GM12878 (cell line): ENCODE data around the gene RNASE2. TPM values are rescaled to one million over a fixed set of nuclear protein-coding genes. Genes with fewer than 3 reads are reported as not detected.

Source experiments
- ATAC-seq: fragments of 200-7000 bp; cut with Tn5 transposase; 3 replicates; pipeline ENCODE4 v1.9.1; 2020; ENCODE audit warnings: mild to moderate bottlenecking, moderate library complexity
- BruUV-seq: library from RNA; stranded (reverse); fragments of 400-500 nt; replicated peaks from 2 replicates; lab custom pipeline; 2021; lab: Mats Ljungman, UMichigan
- CTCF ChIA-PET: fragments of 300-600 bp; sonication (Branson Sonifier 250); formaldehyde crosslinking; extraction: SDS; loops from one replicate; lab custom pipeline; 2021; ENCODE audit warnings: inconsistent platforms; lab: Yijun Ruan, JAX
- POLR2A ChIA-PET: fragments of 350-600 bp; formaldehyde crosslinking; extraction: SDS; loops from one replicate; lab custom pipeline; 2021; ENCODE audit warnings: inconsistent platforms; lab: Charles Lee
- RAD21 ChIA-PET: fragments of 300-600 bp; sonication (Branson Sonifier 250); formaldehyde crosslinking; loops from one replicate; lab custom pipeline; 2023; ENCODE audit warnings: antibody characterized with exemption; ENCODE audit not compliant: unreplicated experiment; lab: Charles Lee
- SMC1A ChIA-PET: fragments of 300-600 bp; sonication (Branson Sonifier 250); formaldehyde crosslinking; loops from one replicate; lab custom pipeline; 2023; ENCODE audit not compliant: unreplicated experiment, uncharacterized antibody; lab: Charles Lee
- DNase-seq: peaks from one replicate; pipeline ENCODE4 v3.0.0-alpha.2; 2011; ENCODE audit warnings: low read depth, low spot score
- FAIRE-seq: peaks from 3 replicates; lab custom pipeline; 2011; peaks lifted over from hg19 to GRCh38; lab: Jason Lieb, UNC
- H2AFZ ChIP-seq: 2 replicates; pipeline ENCODE4 v1.6.0; 2011; ENCODE audit warnings: low read depth, low read length, control low read depth; ENCODE audit not compliant: control insufficient read depth
- H3K27ac ChIP-seq: 2 replicates; pipeline ENCODE4 v1.5.1; 2011; ENCODE audit warnings: control low read depth; ENCODE audit not compliant: control insufficient read depth, insufficient read depth
- H3K27me3 ChIP-seq, 2 experiments: replicated peaks in 1 of 2; 2 replicates each; pipeline versions ENCODE4 v1.6.0 to v1.6.1; 2011; ENCODE audit warnings: low read length in 1 of 2; ENCODE audit not compliant: control insufficient read depth in 2 of 2, insufficient read depth in 2 of 2
- H3K36me3 ChIP-seq, 2 experiments: 2 replicates each; pipeline ENCODE4 v1.5.1; 2011; ENCODE audit warnings: low read length in 1 of 2; ENCODE audit not compliant: control insufficient read depth in 2 of 2, insufficient read depth in 2 of 2
- H3K4me1 ChIP-seq: 2 replicates; pipeline ENCODE4 v1.6.1; 2011; ENCODE audit warnings: mild to moderate bottlenecking, low read length, moderate library complexity, mixed read lengths; ENCODE audit not compliant: control insufficient read depth, insufficient read depth
- H3K4me2 ChIP-seq: 2 replicates; pipeline ENCODE4 v1.6.0; 2011; ENCODE audit warnings: control low read depth; ENCODE audit not compliant: control insufficient read depth, insufficient read depth
- H3K4me3 ChIP-seq: fragments of 200-600 bp; sonication (generic); 2 replicates; pipeline ENCODE4 v1.5.1; 2016
- H3K79me2 ChIP-seq: 2 replicates; pipeline ENCODE4 v1.6.0; 2011; ENCODE audit warnings: low read length; ENCODE audit not compliant: control insufficient read depth, insufficient read depth
- H3K9ac ChIP-seq: 2 replicates; pipeline ENCODE4 v1.8.0; 2011; ENCODE audit warnings: low read length, control low read depth, mixed read lengths; ENCODE audit not compliant: control insufficient read depth, insufficient read depth
- H3K9me3 ChIP-seq: replicated peaks from 3 replicates; pipeline ENCODE4 v1.5.1; 2011; ENCODE audit warnings: mild to moderate bottlenecking, low read length; ENCODE audit not compliant: control insufficient read depth, insufficient read depth
- H4K20me1 ChIP-seq: 2 replicates; pipeline ENCODE4 v1.6.0; 2011; ENCODE audit not compliant: control insufficient read depth, insufficient read depth
- CEBPB ChIP-seq, 2 experiments: fragments of 150-350 bp in 1 of 2; IDR thresholded peaks; 2 replicates each; pipeline ENCODE4 v1.6.1; 2012 to 2014; ENCODE audit warnings: low read depth in 2 of 2, low read length in 2 of 2, borderline replicate concordance in 1 of 2, inconsistent platforms in 1 of 2
- MEF2A ChIP-seq: IDR thresholded peaks from 2 replicates; pipeline ENCODE4 v1.6.1; 2011; ENCODE audit warnings: low read depth, mild to moderate bottlenecking, low read length, moderate library complexity; ENCODE audit not compliant: insufficient read depth
- RBBP5 ChIP-seq: fragments of 200-600 bp; sonication (generic); conservative IDR thresholded peaks from 2 replicates; pipeline ENCODE4 v1.6.1; 2016
- RCOR1 ChIP-seq: conservative IDR thresholded peaks from 2 replicates; pipeline ENCODE4 v1.6.1; 2012; ENCODE audit warnings: low read depth, low read length, improper control_type of control experiment
- RUNX3 ChIP-seq: IDR thresholded peaks from 2 replicates; pipeline ENCODE4 v1.6.1; 2012; ENCODE audit warnings: low read length, inconsistent platforms
- ZBTB4 ChIP-seq: fragments of 450-650 bp; formaldehyde crosslinking; IDR thresholded peaks from 2 replicates; pipeline ENCODE4 v1.4.0; 2022; ENCODE audit warnings: mild to moderate bottlenecking, moderate library complexity
- WGBS: methylation state at CpG from one replicate; pipeline ENCODE4 v1.1.6; 2016; ENCODE audit warnings: low lambda C conversion rate; ENCODE audit not compliant: insufficient replicate concordance, insufficient coverage; ENCODE audit errors: missing lambda C conversion rate; 5-methylcytosine and 5-hydroxymethylcytosine counted together
- in situ Hi-C: fragments of 300-500 bp; cut with MboI; formaldehyde crosslinking; loops from 9 replicates; pipeline ENCODE4 v1.14.3; 2018; ENCODE audit warnings: mixed read lengths
- intact Hi-C: fragments of 100-400 bp; cut with micrococcal nuclease; formaldehyde crosslinking; loops from one replicate; pipeline ENCODE4 v1.14.2; 2022; ENCODE audit not compliant: unreplicated experiment
- polyA plus RNA-seq, 11 experiments: library from polyadenylated mRNA; depleted of rRNA in 4 of 11; unstranded in 6 of 11; stranded (reverse) in 5 of 11; fragments of >200 nt; fragmentation: Nextera tagmentation in 4 of 11; fragmentation: Illumina TruSeq in 1 of 11; extraction: Ambion mirVana in 4 of 11; extraction: Trizol in 1 of 11; gene quantifications; 1 replicate in 1 of 11; 2 replicates in 10 of 11; pipeline versions ENCODE4 v1.2.1 to v1.2.3, GENCODE V29; 2011 to 2016; ENCODE audit warnings: inconsistent platforms in 2 of 11, missing spikeins in 2 of 11, low read depth in 1 of 11
- total RNA-seq, 4 experiments: library from RNA; depleted of rRNA in 3 of 4; stranded (reverse); fragments of >200 nt in 3 of 4; fragmentation: Illumina TruSeq in 1 of 4; extraction: Trizol in 1 of 4; gene quantifications; 2 replicates each; pipeline versions ENCODE4 v1.2.1 to v1.2.3, GENCODE V29; 2013 to 2021

The RNASE2 gene
- total and polyA plus RNA-seq, 10 of the 15 experiments (the other 5 are each of a cell fraction or from before 2014, with no cell fraction given) = not detected

- in situ Hi-C loops = no loop called here
- 58% methylated on average over 3 of the region's 3 CpGs for WGBS
- DNase-seq (no peak), ATAC-seq (no peak), FAIRE-seq (no peak)
- ChIA-PET RAD21 (interaction anchor here (1.0 to 1.6 kb wide), 2 partner anchors 273 to 279 kb away, joined by 3 read pairs; no protein-coding TSS in a partner anchor), CTCF (interaction anchor here (0.6 to 5.2 kb wide), 11 partner anchors 13 to 455 kb away, joined by 3 to 61 read pairs (median 5); no protein-coding TSS in a partner anchor), SMC1A (interaction anchor here (1.2 to 1.4 kb wide), 2 partner anchors 39 to 42 kb away, joined by 3 read pairs; no protein-coding TSS in a partner anchor), POLR2A (interaction anchor here (0.5 kb wide), 1 partner anchor 24 kb away, joined by 5 read pairs; no protein-coding TSS in a partner anchor)
- intact Hi-C loops = no loop called here
- Histone ChIP-seq H3K27me3 (no peaks in the 10 kb centered on the region; a peak in 1 of 4 replicates), H4K20me1 (no peaks in the 10 kb centered on the region), H3K27ac (no peak overlapping the region), H3K4me1 (no peaks in the 10 kb centered on the region), H3K4me2 (no peak overlapping the region), H3K79me2 (no peaks in the 10 kb centered on the region), H3K4me3 (no peak overlapping the region), H3K9me3 (no peaks in the 10 kb centered on the region), H2AFZ (no peak overlapping the region), H3K36me3 (no peaks in the 10 kb centered on the region), H3K9ac (no peak overlapping the region)
- TF ChIP-seq RBBP5 (no peak), CEBPB (IDR thresholded peaks at IDR 0.05; ENCODE audit: borderline replicate concordance in 1 of 2, low read depth in 2 of 2, low read length in 2 of 2) (no peak), ZBTB4 (CRISPR knock-in tag) (no peak), MEF2A (no peak), RUNX3 (no peak), RCOR1 (no peak)
- BruUV-seq = no TSS peak
These were observed 18.2 kb downstream of the RNASE2 start for GRCh38 chr14:20973501-20973900.
